H1 (cell line): ENCODE results near the gene CDK10. TPM values are rescaled to one million over a fixed set of nuclear protein-coding genes. Genes with fewer than 3 reads are reported as not detected.

ENCODE experiments used
- CTCF ChIA-PET: fragments of 300-600 bp; sonication (Branson Sonifier 250); formaldehyde crosslinking; loops from one replicate; lab custom pipeline; 2021; ENCODE audit not compliant: partially characterized antibody; lab: Charles Lee
- POLR2A ChIA-PET: fragments of 300-600 bp; sonication (Branson Sonifier 250); formaldehyde crosslinking; loops from one replicate; lab custom pipeline; 2021; ENCODE audit warnings: inconsistent platforms; ENCODE audit not compliant: partially characterized antibody; lab: Charles Lee
- DNase-seq, 2 experiments: peaks; one replicate each; pipeline versions ENCODE4 v3.0.0 to v3.0.0-alpha.2; 2010 to 2022; ENCODE audit warnings: low spot score in 2 of 2, low read depth in 1 of 2, mixed read lengths in 1 of 2
- FAIRE-seq: peaks from 2 replicates; lab custom pipeline; 2011; peaks lifted over from hg19 to GRCh38; lab: Jason Lieb, UNC
- H2AFZ ChIP-seq: 2 replicates; pipeline ENCODE4 v1.8.1; 2012; ENCODE audit warnings: low read length, inconsistent platforms
- H2AK5ac ChIP-seq: 2 replicates; pipeline ENCODE4 v1.6.1; 2013; ENCODE audit warnings: low read depth, low read length
- H2BK120ac ChIP-seq: replicated peaks from 2 replicates; pipeline ENCODE3; 2013; ENCODE audit warnings: low read depth, low read length, inconsistent platforms
- H2BK12ac ChIP-seq: 2 replicates; pipeline ENCODE4 v1.6.1; 2013; ENCODE audit warnings: low read depth, low read length
- H2BK15ac ChIP-seq: 2 replicates; pipeline ENCODE4 v1.6.1; 2013; ENCODE audit warnings: low read length
- H2BK20ac ChIP-seq: 2 replicates; pipeline ENCODE4 v1.6.1; 2013; ENCODE audit warnings: low read length
- H2BK5ac ChIP-seq: 2 replicates; pipeline ENCODE4 v1.6.1; 2013; ENCODE audit warnings: low read depth, low read length
- H3K14ac ChIP-seq: 2 replicates; pipeline ENCODE4 v1.6.1; 2013; ENCODE audit warnings: inconsistent platforms; ENCODE audit not compliant: insufficient read length
- H3K18ac ChIP-seq: 2 replicates; pipeline ENCODE4 v1.6.1; 2013; ENCODE audit warnings: low read length; ENCODE audit errors: extremely low read depth
- H3K23ac ChIP-seq: 2 replicates; pipeline ENCODE4 v1.6.1; 2013; ENCODE audit warnings: inconsistent platforms; ENCODE audit not compliant: insufficient read length
- H3K23me2 ChIP-seq: 2 replicates; pipeline ENCODE4 v1.6.1; 2013; ENCODE audit warnings: low read depth, low read length
- H3K27ac ChIP-seq: 2 replicates; pipeline ENCODE4 v1.6.1; 2011; ENCODE audit warnings: low read depth, low read length, inconsistent platforms
- H3K27me3 ChIP-seq, 4 experiments: replicated peaks in 1 of 4; 1 replicate in 1 of 4; 2 replicates in 3 of 4; pipeline versions ENCODE4 v1.6.1 to v1.8.1; 2011 to 2013; ENCODE audit warnings: low read length in 3 of 4, mild to moderate bottlenecking in 3 of 4, inconsistent platforms in 2 of 4, mixed read lengths in 2 of 4, moderate library complexity in 1 of 4; ENCODE audit not compliant: control insufficient read depth in 3 of 4, insufficient read depth in 3 of 4; ENCODE audit errors: extremely low read depth in 1 of 4
- H3K36me3 ChIP-seq, 4 experiments: 2 replicates each; pipeline versions ENCODE4 v1.6.1 to v1.8.1; 2011 to 2013; ENCODE audit warnings: mild to moderate bottlenecking in 4 of 4, low read length in 3 of 4, moderate library complexity in 2 of 4, control low read depth in 1 of 4, inconsistent platforms in 1 of 4; ENCODE audit not compliant: insufficient read depth in 4 of 4, control insufficient read depth in 2 of 4
- H3K4ac ChIP-seq: replicated peaks from 2 replicates; pipeline ENCODE3; 2013; ENCODE audit warnings: low read length, low read depth, mixed read lengths, inconsistent platforms; ENCODE audit not compliant: insufficient read length
- H3K4me1 ChIP-seq, 4 experiments: replicated peaks in 1 of 4; 1 replicate in 1 of 4; 2 replicates in 3 of 4; pipeline versions ENCODE4 v1.6.1 to v1.8.1; 2011 to 2013; ENCODE audit warnings: low read length in 3 of 4, inconsistent platforms in 2 of 4, mixed read lengths in 1 of 4; ENCODE audit not compliant: insufficient read depth in 4 of 4, control insufficient read depth in 3 of 4
- H3K4me2 ChIP-seq, 2 experiments: 2 replicates each; pipeline versions ENCODE4 v1.6.1 to v1.8.1; 2011 to 2013; ENCODE audit warnings: low read depth in 2 of 2, low read length in 2 of 2, control low read depth in 1 of 2, inconsistent platforms in 1 of 2, mild to moderate bottlenecking in 1 of 2; ENCODE audit not compliant: insufficient read depth in 1 of 2
- H3K4me3 ChIP-seq, 4 experiments: fragments of 200-600, 300-600 bp in 1 of 4; sonication (generic), shearing (Covaris generic), sonication (Bioruptor Twin) in 1 of 4; 2 replicates each; pipeline versions ENCODE4 v1.5.1 to v1.8.1; 2011 to 2016; ENCODE audit warnings: low read length in 4 of 4, low read depth in 3 of 4, control low read depth in 2 of 4, inconsistent platforms in 2 of 4, mild to moderate bottlenecking in 2 of 4, mixed read lengths in 1 of 4, moderate library complexity in 1 of 4; ENCODE audit not compliant: insufficient read depth in 2 of 4; ENCODE audit errors: extremely low read depth in 1 of 4
- H3K56ac ChIP-seq: replicated peaks from 2 replicates; pipeline ENCODE3; 2013; ENCODE audit warnings: low read depth, mild to moderate bottlenecking, mixed read lengths, low read length, inconsistent platforms; ENCODE audit not compliant: insufficient read length
- H3K79me1 ChIP-seq: 2 replicates; pipeline ENCODE4 v1.6.1; 2013; ENCODE audit warnings: low read depth, low read length, control low read depth
- H3K79me2 ChIP-seq, 2 experiments: 2 replicates each; pipeline versions ENCODE4 v1.6.1 to v1.8.1; 2012 to 2013; ENCODE audit warnings: low read length in 2 of 2, mild to moderate bottlenecking in 2 of 2, inconsistent platforms in 1 of 2; ENCODE audit not compliant: insufficient read depth in 2 of 2, control insufficient read depth in 1 of 2
- H3K9ac ChIP-seq, 4 experiments: replicated peaks in 1 of 4; 1 replicate in 1 of 4; 2 replicates in 3 of 4; pipeline versions ENCODE4 v1.6.1 to v1.8.1; 2011 to 2013; ENCODE audit warnings: low read depth in 3 of 4, low read length in 3 of 4, control low read depth in 2 of 4, mild to moderate bottlenecking in 2 of 4, moderate library complexity in 2 of 4, inconsistent platforms in 1 of 4; ENCODE audit errors: extremely low read depth in 1 of 4
- H3K9me3 ChIP-seq, 2 experiments: 2 replicates each; pipeline versions ENCODE4 v1.6.1 to v1.8.1; 2012 to 2013; ENCODE audit warnings: mild to moderate bottlenecking in 2 of 2, moderate library complexity in 2 of 2, control low read depth in 1 of 2, inconsistent platforms in 1 of 2, low read depth in 1 of 2, low read length in 1 of 2, mixed read lengths in 1 of 2; ENCODE audit not compliant: insufficient read depth in 2 of 2
- H4K20me1 ChIP-seq, 2 experiments: replicated peaks in 1 of 2; 2 replicates each; pipeline versions ENCODE3 to v1.8.1; 2011 to 2013; ENCODE audit warnings: inconsistent platforms in 2 of 2, low read length in 2 of 2, mild to moderate bottlenecking in 1 of 2; ENCODE audit not compliant: insufficient read depth in 2 of 2, control insufficient read depth in 1 of 2
- H4K5ac ChIP-seq: 2 replicates; pipeline ENCODE4 v1.6.1; 2013; ENCODE audit warnings: low read length, low read depth, mixed read lengths, inconsistent platforms; ENCODE audit not compliant: insufficient read length
- H4K8ac ChIP-seq: 2 replicates; pipeline ENCODE4 v1.8.0; 2013; ENCODE audit warnings: mild to moderate bottlenecking, moderate library complexity, low read length, inconsistent platforms; ENCODE audit not compliant: insufficient read depth; ENCODE audit errors: extremely low read depth
- H4K91ac ChIP-seq: replicated peaks from 2 replicates; pipeline ENCODE3; 2013; ENCODE audit warnings: low read length, mixed read lengths, inconsistent platforms; ENCODE audit not compliant: insufficient read length
- BACH1 ChIP-seq: IDR thresholded peaks from 2 replicates; pipeline ENCODE4 v1.6.1; 2012; ENCODE audit warnings: low read length, improper control_type of control experiment
- NRF1 ChIP-seq: IDR thresholded peaks from 2 replicates; pipeline ENCODE4 v1.6.1; 2011; ENCODE audit warnings: mild to moderate bottlenecking, low read depth, low read length, improper control_type of control experiment
- RAD21 ChIP-seq, 2 experiments: IDR thresholded peaks in 1 of 2; conservative IDR thresholded peaks in 1 of 2; 2 replicates each; pipeline ENCODE4 v1.6.1; 2011; ENCODE audit warnings: low read depth in 2 of 2, low read length in 2 of 2, improper control_type of control experiment in 1 of 2, inconsistent platforms in 1 of 2, mild to moderate bottlenecking in 1 of 2, moderate library complexity in 1 of 2
- SAP30 ChIP-seq: fragments of 300-600 bp; sonication (generic); IDR thresholded peaks from 2 replicates; pipeline ENCODE4 v1.7.1; 2012; ENCODE audit warnings: low read length, moderate library complexity, mild to moderate bottlenecking, inconsistent platforms; ENCODE audit not compliant: insufficient read depth, insufficient replicate concordance
- SIN3A ChIP-seq, 2 experiments: IDR thresholded peaks in 1 of 2; conservative IDR thresholded peaks in 1 of 2; 2 replicates each; pipeline ENCODE4 v1.6.1; 2011 to 2012; ENCODE audit warnings: low read length in 2 of 2, improper control_type of control experiment in 1 of 2, low read depth in 1 of 2, mild to moderate bottlenecking in 1 of 2
- SUZ12 ChIP-seq: fragments of 200-600 bp; sonication (generic); IDR thresholded peaks from 2 replicates; pipeline ENCODE4 v1.6.1; 2012; ENCODE audit warnings: mild to moderate bottlenecking, inconsistent platforms, low read length, moderate library complexity, mixed read lengths
- WGBS, 2 experiments: shearing (Covaris generic) in 1 of 2; methylation state at CpG; one replicate each; pipeline versions ENCODE4 v1.1.6 to v1.1.7; 2013 to 2015; ENCODE audit warnings: low lambda C conversion rate in 2 of 2, mixed read lengths in 2 of 2, inconsistent platforms in 1 of 2, low coverage in 1 of 2, missing lambda C conversion rate in 1 of 2; ENCODE audit not compliant: insufficient replicate concordance in 2 of 2, insufficient coverage in 1 of 2, insufficient read length in 1 of 2; ENCODE audit errors: extremely low coverage in 1 of 2, missing lambda C conversion rate in 1 of 2; 5-methylcytosine and 5-hydroxymethylcytosine counted together
- polyA plus RNA-seq, 7 experiments: library from polyadenylated mRNA; depleted of rRNA in 3 of 7; stranded (reverse) in 5 of 7; unstranded in 2 of 7; fragments of >200 nt in 5 of 7; fragments of 200-250 nt in 2 of 7; gene quantifications; 1 replicate in 5 of 7; 2 replicates in 1 of 7; 4 replicates in 1 of 7; pipeline versions ENCODE4 v1.2.1 to v1.2.3, GENCODE V29; 2011 to 2013; ENCODE audit warnings: missing spikeins in 2 of 7, mixed read lengths in 2 of 7
- total RNA-seq: library from RNA; stranded (reverse); fragmentation: NEBNext Ultra II Directional; extraction: Animal tissue kit (Norgen Biotek cat#: 25700); gene quantifications from 2 replicates; pipeline ENCODE4 v1.2.1, GENCODE V29; 2021

CDK10 gene
- total and polyA plus RNA-seq, 2 of the 8 experiments (the other 6 are each of a cell fraction or from before 2014, with no cell fraction given): 49.5 to 83.9 TPM

DNA sequence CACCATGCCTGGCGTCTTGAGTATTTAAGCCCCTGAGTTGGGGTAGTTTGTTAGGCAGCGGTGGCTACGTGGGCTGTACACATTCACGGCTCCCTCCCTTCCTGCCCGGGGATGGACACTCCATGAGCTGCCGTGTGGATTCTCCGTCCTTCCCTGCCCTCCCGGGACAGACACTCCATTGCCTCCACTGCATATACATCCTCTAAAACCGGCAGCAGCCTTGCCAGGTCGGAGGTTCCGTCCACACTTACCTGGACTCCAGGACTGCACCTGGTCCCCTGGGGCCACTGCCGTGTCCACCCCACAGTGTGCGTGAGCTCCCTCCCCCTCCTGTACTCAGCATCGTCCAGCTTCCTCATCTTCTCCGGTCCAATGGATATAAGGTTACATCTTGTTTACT, 18.5 kb downstream of the CDK10 start:
- peaks cover 11% of the 10 kb centered on the region; the same call in 1 of the 2 replicates for H3K23me2 ChIP-seq
- H3K36me3 ChIP-seq: no peaks in the 10 kb centered on the region
- no peaks in the 10 kb centered on the region for H3K79me1 ChIP-seq
- H3K18ac ChIP-seq: no peak overlapping the region
- 93% methylated on average over 15 of the region's 15 CpGs; no CpG with 5 or more reads in 1 of the 2 experiments for WGBS, 2 experiments
- peaks cover 0 to 9% (median 2%) of the 10 kb centered on the region in 4 experiments; a peak in 3 of 7 replicates for H3K27me3 ChIP-seq
- CTCF ChIA-PET: interaction anchor here (0.6 to 7.2 kb wide), 18 partner anchors 9 to 987 kb away, joined by 3 to 69 read pairs (median 4); partner anchors contain the start of gene VPS9D1
- peaks cover 0 to 9% of the 10 kb centered on the region in 2 experiments for H4K20me1 ChIP-seq
- no peak overlapping the region for H3K56ac ChIP-seq
- H2BK12ac ChIP-seq: peak overlapping the region; percentile 71; the same call in 1 of the 2 replicates
- H2BK20ac ChIP-seq: no peak overlapping the region
- H3K27ac ChIP-seq: no peak overlapping the region
- H3K79me2 ChIP-seq: no peaks in the 10 kb centered on the region
- H2BK120ac ChIP-seq: no peak overlapping the region
- no peak overlapping the region for H3K4ac ChIP-seq
- FAIRE-seq: no peak
- TF ChIP-seq RAD21 (IDR thresholded peaks at IDR 0.05 in 1 of 2, conservative IDR thresholded peaks at IDR 0.05 in 1 of 2; ENCODE audit: low read depth in 2 of 2, low read length in 2 of 2): no peak
- TF ChIP-seq NRF1: no peak
- TF ChIP-seq SAP30: no peak
- no peak for TF ChIP-seq BACH1
- no peak for TF ChIP-seq SUZ12
- no peak for TF ChIP-seq SIN3A (conservative IDR thresholded peaks at IDR 0.05 in 1 of 2, IDR thresholded peaks at IDR 0.05 in 1 of 2; ENCODE audit: low read depth in 1 of 2, low read length in 2 of 2)
- no peak overlapping the region; the same call in 1 of the 2 replicates for H2AK5ac ChIP-seq
- H2BK15ac ChIP-seq: peak overlapping the region; percentile 21
- peaks cover 0 to 22% (median 13%) of the 10 kb centered on the region in 4 experiments; a peak in 6 of 7 replicates for H3K4me1 ChIP-seq
- no peak overlapping the region for H3K23ac ChIP-seq
- H2AFZ ChIP-seq: no peak overlapping the region
- H4K91ac ChIP-seq: no peak overlapping the region
- no peak overlapping the region for H3K4me3 ChIP-seq
- H3K9ac ChIP-seq: no peak overlapping the region
- POLR2A ChIA-PET: interaction anchor here (0.6 to 16.7 kb wide), 7 partner anchors 9 to 314 kb away, joined by 3 to 193 read pairs (median 4); partner anchors contain the start of genes DBNDD1 and VPS9D1
- H4K8ac ChIP-seq: no peak overlapping the region; the same call in 1 of the 2 replicates
- DNase-seq: no peak
- no peak overlapping the region for H4K5ac ChIP-seq
- no peak overlapping the region for H2BK5ac ChIP-seq
- no peaks in the 10 kb centered on the region for H3K9me3 ChIP-seq
- H3K4me2 ChIP-seq: no peak overlapping the region
- no peak overlapping the region for H3K14ac ChIP-seq
